Caco-2 (cell line): ENCODE results near the gene PRRG4. TPM values are rescaled to one million over a fixed set of nuclear protein-coding genes. Genes with fewer than 3 reads are reported as not detected.

ENCODE experiments used
- BruUV-seq: library from RNA; stranded (reverse); fragments of 400-500 nt; replicated peaks from 2 replicates; lab custom pipeline; 2021; lab: Mats Ljungman, UMichigan
- CTCF ChIA-PET: fragments of 300-600 bp; sonication (Branson Sonifier 250); formaldehyde crosslinking; loops from one replicate; lab custom pipeline; 2022; ENCODE audit warnings: antibody characterized with exemption; lab: Charles Lee
- POLR2A ChIA-PET: fragments of 300-600 bp; sonication (Branson Sonifier 250); formaldehyde crosslinking; loops from one replicate; lab custom pipeline; 2022; ENCODE audit warnings: antibody characterized with exemption; lab: Charles Lee
- DNase-seq, 2 experiments: peaks; one replicate each; pipeline versions ENCODE4 v3.0.0 to v3.0.0-alpha.2; 2020 to 2022
- H3K27me3 ChIP-seq: replicated peaks from 2 replicates; pipeline ENCODE4 v1.6.0; 2011; ENCODE audit warnings: low read length; ENCODE audit not compliant: control insufficient read depth, insufficient read depth
- H3K36me3 ChIP-seq: 2 replicates; pipeline ENCODE4 v1.5.1; 2011; ENCODE audit warnings: low read length; ENCODE audit not compliant: control insufficient read depth, insufficient read depth
- H3K4me1 ChIP-seq: fragments of 250-450 bp; sonication (Bioruptor Pico); 2 replicates; pipeline ENCODE4 v1.5.1; 2020; ENCODE audit warnings: mild to moderate bottlenecking
- H3K4me3 ChIP-seq: 2 replicates; pipeline ENCODE4 v1.5.1; 2011; ENCODE audit warnings: low read depth, mild to moderate bottlenecking, control low read depth, low read length
- H3K9me3 ChIP-seq: fragments of 250-450 bp; sonication (Bioruptor Pico); 2 replicates; pipeline ENCODE4 v1.5.1; 2020; ENCODE audit warnings: mild to moderate bottlenecking, moderate library complexity
- H3K27ac Mint-ChIP-seq: one replicate; pipeline ENCODE4 v1.8.0; 2022; ENCODE audit warnings: mixed read lengths; ENCODE audit not compliant: unreplicated experiment
- H3K27me3 Mint-ChIP-seq: one replicate; pipeline ENCODE4 v1.8.0; 2022; ENCODE audit warnings: mixed read lengths; ENCODE audit not compliant: insufficient read depth, unreplicated experiment
- H3K36me3 Mint-ChIP-seq: one replicate; pipeline ENCODE4 v1.8.0; 2022; ENCODE audit warnings: mild to moderate bottlenecking, mixed read lengths; ENCODE audit not compliant: insufficient read depth, unreplicated experiment
- H3K4me1 Mint-ChIP-seq: one replicate; pipeline ENCODE4 v1.8.0; 2022; ENCODE audit warnings: low read depth, mixed read lengths; ENCODE audit not compliant: unreplicated experiment
- H3K4me3 Mint-ChIP-seq: one replicate; pipeline ENCODE4 v1.8.0; 2022; ENCODE audit warnings: mild to moderate bottlenecking, moderate library complexity, mixed read lengths; ENCODE audit not compliant: unreplicated experiment
- H3K9me3 Mint-ChIP-seq: one replicate; pipeline ENCODE4 v1.8.0; 2022; ENCODE audit warnings: mixed read lengths; ENCODE audit not compliant: unreplicated experiment
- CTCF ChIP-seq, 2 experiments: fragments of 200-600 bp in 1 of 2; IDR thresholded peaks; 1 replicate in 1 of 2; 2 replicates in 1 of 2; pipeline versions ENCODE4 v1.5.1 to v1.8.0; 2011 to 2022; ENCODE audit warnings: antibody characterized with exemption in 1 of 2, control low read depth in 1 of 2, inconsistent platforms in 1 of 2, low read depth in 1 of 2, low read length in 1 of 2, mild to moderate bottlenecking in 1 of 2, moderate library complexity in 1 of 2; ENCODE audit not compliant: insufficient read depth in 1 of 2, severe bottlenecking in 1 of 2, unreplicated experiment in 1 of 2
- intact Hi-C: fragments of 100-400 bp; cut with micrococcal nuclease; formaldehyde crosslinking; loops from one replicate; pipeline ENCODE4 v1.10.0; 2022; ENCODE audit not compliant: unreplicated experiment
- total RNA-seq: library from RNA; stranded (reverse); gene quantifications from 2 replicates; pipeline ENCODE4 v1.2.3, GENCODE V29; 2022

The PRRG4 gene
- total RNA-seq, 1 experiment from 2014 or later, result 6.9 TPM

- ChIA-PET POLR2A (no interaction called here), CTCF (no interaction called here)
- intact Hi-C loops, result loop anchor here (10.0 kb wide), 1 partner anchor 1471 kb away; no protein-coding TSS in a partner anchor
- Histone ChIP-seq H3K4me1 (peaks cover 11% of the 10 kb centered on the region), H3K27me3 (no peaks in the 10 kb centered on the region), H3K4me3 (no peak overlapping the region), H3K36me3 (no peaks in the 10 kb centered on the region; the same call in none of the 2 replicates), H3K9me3 (no peaks in the 10 kb centered on the region)
- DNase-seq, result no peak
- Mint-ChIP-seq H3K27ac (no peak overlapping the region), H3K36me3 (peaks cover 7% of the 10 kb centered on the region), H3K9me3 (no peaks in the 10 kb centered on the region), H3K27me3 (no peaks in the 10 kb centered on the region), H3K4me3 (no peak overlapping the region), H3K4me1 (peaks cover 16% of the 10 kb centered on the region)
- no peak for TF ChIP-seq CTCF (IDR thresholded peaks at IDR 0.05; ENCODE audit: insufficient read depth in 1 of 2, low read depth in 1 of 2, low read length in 1 of 2, severe bottlenecking in 1 of 2, unreplicated experiment in 1 of 2)
- no TSS peak for BruUV-seq
Observed at GRCh38 chr11:32833921-32834320, 4.2 kb downstream of the PRRG4 start.

- no peak overlapping the region for H3K4me3 Mint-ChIP-seq
- no peak overlapping the region for H3K4me3 ChIP-seq
- H3K4me1 Mint-ChIP-seq, result peaks cover 9% of the 10 kb centered on the region
- intact Hi-C loops, result loop anchor here (10.0 kb wide), 1 partner anchor 1468 kb away; no protein-coding TSS in a partner anchor
- DNase-seq, result no peak
- no peak for TF ChIP-seq CTCF (IDR thresholded peaks at IDR 0.05; ENCODE audit: insufficient read depth in 1 of 2, low read depth in 1 of 2, low read length in 1 of 2, severe bottlenecking in 1 of 2, unreplicated experiment in 1 of 2)
- no peaks in the 10 kb centered on the region; the same call in none of the 2 replicates for H3K36me3 ChIP-seq
- no TSS peak for BruUV-seq
- peaks cover 10% of the 10 kb centered on the region for H3K4me1 ChIP-seq
- ChIA-PET CTCF (no interaction called here), POLR2A (no interaction called here)
- peaks cover 14% of the 10 kb centered on the region for H3K36me3 Mint-ChIP-seq
- H3K27me3 ChIP-seq, result no peaks in the 10 kb centered on the region
- no peak overlapping the region for H3K27ac Mint-ChIP-seq
- H3K27me3 Mint-ChIP-seq, result no peaks in the 10 kb centered on the region
- no peaks in the 10 kb centered on the region for H3K9me3 Mint-ChIP-seq
- H3K9me3 ChIP-seq, result no peaks in the 10 kb centered on the region
Observed at GRCh38 chr11:32836946-32837345, 7.2 kb downstream of the PRRG4 start.

- POLR2A ChIA-PET, result no interaction called here
- BruUV-seq, result no TSS peak
- H3K36me3 ChIP-seq, result no peaks in the 10 kb centered on the region
- peaks cover 9% of the 10 kb centered on the region for H3K4me1 Mint-ChIP-seq
- no peaks in the 10 kb centered on the region for H3K27me3 ChIP-seq
- TF ChIP-seq CTCF (IDR thresholded peaks at IDR 0.05; ENCODE audit: insufficient read depth in 1 of 2, low read depth in 1 of 2, low read length in 1 of 2, severe bottlenecking in 1 of 2, unreplicated experiment in 1 of 2), result no peak
- CTCF ChIA-PET, result no interaction called here
- H3K9me3 Mint-ChIP-seq, result no peaks in the 10 kb centered on the region
- no peak overlapping the region for H3K4me3 Mint-ChIP-seq
- peaks cover 14% of the 10 kb centered on the region for H3K36me3 Mint-ChIP-seq
- H3K27me3 Mint-ChIP-seq, result no peaks in the 10 kb centered on the region
- peak in 1 of 2 experiments; percentile 47 for DNase-seq
- H3K4me1 ChIP-seq, result peaks cover 10% of the 10 kb centered on the region
- H3K4me3 ChIP-seq, result no peak overlapping the region
- intact Hi-C loops, result loop anchor here (1.0 to 10.0 kb wide), 2 partner anchors 8 to 1466 kb away; no protein-coding TSS in a partner anchor
- no peaks in the 10 kb centered on the region for H3K9me3 ChIP-seq
- H3K27ac Mint-ChIP-seq, result no peak overlapping the region
Observed at GRCh38 chr11:32838505-32839274, 9.0 kb downstream of the PRRG4 start.
